Measurements from ENCODE around the gene SPEG. TPM values are rescaled to one million over a fixed set of nuclear protein-coding genes. Genes with fewer than 3 reads are reported as not detected.
A peak's percentile ranks its signal among the peaks of the same experiment; 100 is the strongest.

Gene SPEG
- total and polyA plus RNA-seq, 2 of the 13 experiments (the other 11 are each of a cell fraction or from before 2014, with no cell fraction given), result 0.18 to 0.24 TPM

DNA sequence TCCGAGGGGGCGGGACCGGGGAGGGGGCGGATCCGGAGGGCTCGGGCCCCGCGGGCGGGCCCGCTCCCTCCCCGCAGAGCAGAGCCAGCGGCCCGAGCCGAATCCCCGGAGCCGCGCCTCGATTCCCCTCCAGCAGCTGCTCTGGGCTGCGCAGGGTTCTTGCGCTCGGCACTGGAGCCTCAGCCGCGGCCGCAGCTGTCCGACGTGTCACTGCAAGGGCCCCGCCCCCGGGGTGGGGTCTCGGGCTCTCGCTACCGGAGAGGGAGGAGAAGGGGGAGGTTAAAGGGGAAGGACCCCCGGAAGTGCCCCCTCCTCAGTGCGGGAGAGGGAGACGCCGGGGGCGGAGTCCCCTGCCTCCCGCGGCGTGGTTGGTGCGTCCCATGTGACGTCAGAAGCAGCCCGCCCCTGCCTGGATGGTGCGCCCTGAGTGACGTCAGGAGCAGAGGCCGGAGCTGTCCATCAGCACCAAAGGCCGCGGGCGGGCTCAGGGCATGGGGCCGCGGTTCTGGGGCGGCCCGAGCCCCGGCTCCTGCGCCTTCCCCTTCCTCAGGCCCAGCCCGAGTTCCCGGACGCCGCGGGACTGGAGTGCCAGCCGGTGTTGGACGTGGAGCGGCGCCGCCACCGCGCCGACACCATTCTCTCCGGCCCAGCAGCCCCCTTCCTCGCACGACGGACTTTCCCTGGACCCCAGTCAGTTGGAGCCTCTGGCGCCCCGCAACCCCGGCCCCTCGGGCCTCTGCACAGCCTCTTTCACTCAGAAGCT, 109.1 kb downstream of the SPEG start, which contains the start of the genes CHPF and TMEM198 (continued):
- TF ChIP-seq CERS6 (CRISPR knock-in tag; IDR thresholded peaks at IDR 0.05) (peak; percentile 86), ARNTL (CRISPR knock-in tag; IDR thresholded peaks at IDR 0.05) (peak; percentile 61), MBNL3 (CRISPR knock-in tag; conservative IDR thresholded peaks at IDR 0.05) (no peak), RAD51 (IDR thresholded peaks at IDR 0.05; ENCODE audit: borderline replicate concordance) (no peak), SATB2 (CRISPR knock-in tag; IDR thresholded peaks at IDR 0.05) (no peak; the same call in 1 of the 2 replicates), MXI1 (IDR thresholded peaks at IDR 0.05; ENCODE audit: borderline replicate concordance, low read depth, low read length) (peak; percentile 97; the same call in 2 of the 3 replicates), ZNF234 (CRISPR knock-in tag; conservative IDR thresholded peaks at IDR 0.05) (0 out of 2 replicates have a peak, but pooled peaks have one; percentile 4), ZNF503 (CRISPR knock-in tag; IDR thresholded peaks at IDR 0.05) (peak; percentile 84), ZNF740 (CRISPR knock-in tag; IDR thresholded peaks at IDR 0.05) (peak; percentile 64), ZSCAN22 (CRISPR knock-in tag; IDR thresholded peaks at IDR 0.05) (no peak), CENPT (CRISPR knock-in tag; IDR thresholded peaks at IDR 0.05; ENCODE audit: low read depth) (no peak), TFDP1 (CRISPR knock-in tag; IDR thresholded peaks at IDR 0.05; ENCODE audit: borderline replicate concordance) (peak; percentile 81; the same call in 1 of the 2 replicates), ZNF276 (CRISPR knock-in tag; IDR thresholded peaks at IDR 0.05; ENCODE audit: low read depth) (peak; percentile 29; the same call in 1 of the 2 replicates), ZNF652 (CRISPR knock-in tag; IDR thresholded peaks at IDR 0.05; ENCODE audit: borderline replicate concordance, low read depth) (no peak), ZNF576 (CRISPR knock-in tag; IDR thresholded peaks at IDR 0.05) (no peak; the same call in 1 of the 2 replicates)
- TF ChIP-seq, protein P1, sequence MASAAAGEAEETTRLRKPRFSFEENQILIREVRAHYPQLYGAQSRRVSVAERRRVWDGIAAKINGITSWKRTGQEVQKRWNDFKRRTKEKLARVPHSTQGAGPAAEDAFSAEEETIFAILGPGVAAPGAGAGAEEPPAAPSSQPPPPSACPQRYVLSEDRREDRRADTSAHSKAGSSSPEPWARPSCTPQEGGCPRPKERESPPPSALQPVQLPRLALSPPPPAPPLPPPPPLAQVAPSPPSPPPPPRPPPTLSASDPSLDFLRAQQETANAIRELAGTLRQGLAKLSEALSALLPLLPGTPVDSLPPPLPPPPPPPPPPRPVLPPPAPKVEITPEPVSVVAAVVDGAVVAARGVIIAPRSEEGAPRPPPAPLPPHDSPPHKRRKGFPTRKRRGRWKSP (CRISPR knock-in tag; IDR thresholded peaks at IDR 0.05), result no peak; the same call in 1 of the 2 replicates
